GM21390 (cell line): ENCODE data around the gene DCP2.

Source experiments
- ATAC-seq: cut with Tn5 transposase; IDR thresholded peaks from one replicate; pipeline ENCODE4 v1.9.1; 2021; ENCODE audit not compliant: unreplicated experiment

DCP2 gene

GRCh38 chr5:113017881-113018635 is 41.5 kb downstream of the DCP2 start:
- no peak for ATAC-seq

GRCh38 chr5:113020461-113021273 is 44.1 kb downstream of the DCP2 start:
- no peak for ATAC-seq

DNA sequence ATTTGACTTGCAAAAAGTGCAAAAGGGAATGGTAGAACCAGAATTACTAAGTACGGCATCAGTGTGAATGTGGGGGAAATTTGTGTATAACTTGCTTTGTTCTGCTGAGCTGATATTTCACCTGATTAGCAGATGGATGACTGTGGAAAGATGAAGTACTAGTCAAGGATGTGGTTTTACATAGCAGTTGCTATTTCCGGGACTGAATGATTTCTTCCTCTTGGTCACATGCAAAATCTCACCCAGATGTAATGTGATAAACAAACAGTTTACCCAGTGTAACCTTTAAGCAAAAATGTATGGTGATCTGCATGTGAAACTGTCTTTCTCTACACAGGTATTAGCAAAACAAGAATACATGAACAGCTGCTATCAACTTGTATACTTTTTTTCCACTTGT is 46.1 kb downstream of the DCP2 start:
- peak; percentile 79 for ATAC-seq

DNA sequence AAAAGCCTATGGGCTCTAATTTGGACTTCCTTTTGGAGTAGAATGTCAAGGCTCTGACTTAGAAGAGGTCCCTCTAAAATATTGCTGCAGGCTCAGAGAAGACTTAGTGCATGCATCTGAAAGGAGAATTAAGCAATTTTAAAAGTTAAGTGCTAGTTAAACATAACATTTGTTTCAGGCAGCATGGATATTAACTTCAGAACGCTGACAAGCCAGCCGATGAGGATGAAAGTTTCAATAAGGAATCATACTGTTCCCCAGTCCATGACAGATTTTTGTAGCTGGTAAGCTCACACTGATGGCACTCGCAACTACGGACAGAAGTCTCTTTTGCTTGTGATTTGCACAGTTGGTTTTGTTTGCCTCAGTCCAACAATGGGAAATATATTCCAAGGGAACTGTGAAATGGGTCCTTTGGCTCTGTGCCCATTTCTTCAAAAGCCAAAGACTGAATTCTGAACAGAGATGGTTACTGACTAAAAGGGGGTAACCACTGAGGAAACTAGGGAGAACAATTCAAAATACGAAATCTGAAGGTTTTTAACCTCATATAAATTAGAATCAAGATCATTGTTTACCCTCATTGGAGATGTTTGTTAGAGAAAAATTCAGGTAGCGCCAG is 47.6 kb downstream of the DCP2 start:
- no peak for ATAC-seq

DNA sequence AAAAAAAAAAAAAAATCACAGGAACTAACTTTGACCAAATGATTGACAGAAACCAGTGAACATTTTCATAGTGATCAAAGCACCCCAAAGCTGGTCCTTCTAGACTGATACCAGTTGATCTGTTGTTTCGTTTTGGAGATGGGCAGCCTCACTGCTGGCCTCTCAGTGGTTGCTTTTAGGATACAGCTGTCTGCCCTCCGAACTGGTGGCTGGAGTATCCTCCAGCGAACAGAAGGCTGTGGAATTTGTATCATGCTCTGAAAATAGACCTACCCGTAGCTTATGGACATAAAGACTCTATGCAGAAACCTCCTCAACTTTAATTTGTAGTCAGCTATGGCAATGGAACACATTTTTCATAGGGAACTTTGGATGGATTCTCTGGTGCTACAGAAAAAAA is 49.0 kb downstream of the DCP2 start:
- ATAC-seq: no peak

GRCh38 chr5:113026211-113026610 is 49.6 kb downstream of the DCP2 start:
- ATAC-seq: no peak

- ATAC-seq: no peak
These were observed 50.4 kb downstream of the DCP2 start for GRCh38 chr5:113027015-113027414.

DNA sequence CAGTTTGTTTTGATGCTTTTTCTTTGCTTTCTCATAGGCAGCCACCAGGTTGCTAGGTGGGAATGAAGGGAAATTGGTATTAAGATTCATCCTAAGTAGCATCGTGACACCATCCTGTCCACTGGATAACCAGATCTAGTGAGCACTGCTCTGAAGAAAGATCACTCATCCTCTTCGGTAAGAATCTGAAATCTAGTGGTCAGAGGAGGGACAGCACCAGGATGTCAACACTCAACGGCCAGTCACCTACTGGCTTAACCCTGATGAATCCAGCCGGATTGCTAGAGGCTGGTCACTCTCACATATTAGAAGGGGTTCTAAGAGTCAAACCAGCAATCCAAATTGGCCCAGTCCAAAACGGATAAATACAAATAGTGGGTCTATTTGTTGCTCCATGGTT is 50.8 kb downstream of the DCP2 start:
- ATAC-seq: no peak

- no peak for ATAC-seq
These were observed 53.0 kb downstream of the DCP2 start for GRCh38 chr5:113029614-113030013.

DNA sequence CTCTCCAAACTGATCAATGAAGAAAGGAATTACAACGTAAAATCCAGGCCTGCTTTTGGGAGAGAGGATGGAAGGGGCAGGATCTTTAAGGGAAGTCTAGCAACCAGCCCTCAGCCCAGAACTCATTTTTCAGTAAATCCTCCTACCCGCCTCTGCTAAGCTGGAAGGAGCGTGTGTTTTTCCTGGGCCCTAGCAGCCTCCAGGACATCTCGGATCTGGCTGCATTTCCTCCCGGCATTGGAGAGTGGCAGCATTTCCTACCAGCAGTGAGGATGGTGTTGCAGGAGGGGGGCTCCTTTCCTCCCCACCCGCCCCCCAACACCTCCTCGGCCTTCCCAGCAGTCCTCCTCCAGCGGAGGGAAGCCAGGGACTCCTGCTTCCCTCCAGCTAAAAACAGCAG is 54.5 kb downstream of the DCP2 start:
- ATAC-seq: no peak

DNA sequence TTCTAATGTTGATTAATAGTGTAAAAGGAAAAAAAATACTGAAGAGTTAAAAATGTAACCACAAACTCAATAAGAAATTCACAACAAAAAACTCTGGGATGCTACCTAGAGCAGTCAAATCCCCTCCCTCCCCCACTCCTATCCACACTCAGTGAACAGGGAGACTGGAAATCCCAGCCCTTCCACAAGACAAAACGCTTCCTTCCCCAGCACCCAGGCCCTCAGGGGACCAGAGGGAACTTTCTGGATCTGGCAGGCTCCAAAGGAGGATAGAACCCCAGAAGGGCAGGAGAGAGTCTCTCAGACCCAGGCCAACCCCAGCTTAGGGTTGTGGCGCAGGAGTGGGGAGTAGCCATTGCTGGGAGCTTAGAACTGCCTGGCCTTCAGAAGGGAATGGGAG is 55.0 kb downstream of the DCP2 start:
- ATAC-seq: no peak

DNA sequence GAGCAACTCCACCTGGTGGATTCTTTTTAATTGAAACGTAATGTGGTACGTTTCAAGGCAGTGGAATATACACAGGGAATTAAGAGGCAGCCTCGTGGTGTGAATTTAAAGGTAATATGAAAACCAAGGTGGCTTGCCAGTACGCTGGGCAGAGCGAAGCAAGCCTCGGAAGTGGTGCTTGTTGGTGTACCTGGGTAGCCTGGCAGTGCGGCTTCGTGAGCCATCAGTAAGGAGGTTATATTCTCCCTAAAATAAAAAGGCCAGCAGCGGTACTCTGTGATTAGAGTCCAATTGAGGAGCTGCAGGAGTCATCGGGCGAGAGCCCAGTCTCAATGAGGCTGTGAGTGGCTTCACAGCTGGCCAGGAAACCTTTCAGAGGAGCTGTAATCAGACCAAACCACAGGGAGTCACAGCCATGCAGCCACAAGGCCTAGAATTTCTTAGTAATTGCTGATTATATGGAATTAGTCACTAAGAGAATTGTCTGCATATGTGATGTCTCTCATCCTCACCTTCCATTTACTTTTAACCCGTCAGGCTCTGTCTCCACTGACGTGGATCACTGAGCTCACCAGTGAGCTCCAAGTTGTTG is 57.7 kb downstream of the DCP2 start:
- ATAC-seq: no peak

- ATAC-seq: no peak
These were observed 58.5 kb downstream of the DCP2 start for GRCh38 chr5:113035096-113035495.

DNA sequence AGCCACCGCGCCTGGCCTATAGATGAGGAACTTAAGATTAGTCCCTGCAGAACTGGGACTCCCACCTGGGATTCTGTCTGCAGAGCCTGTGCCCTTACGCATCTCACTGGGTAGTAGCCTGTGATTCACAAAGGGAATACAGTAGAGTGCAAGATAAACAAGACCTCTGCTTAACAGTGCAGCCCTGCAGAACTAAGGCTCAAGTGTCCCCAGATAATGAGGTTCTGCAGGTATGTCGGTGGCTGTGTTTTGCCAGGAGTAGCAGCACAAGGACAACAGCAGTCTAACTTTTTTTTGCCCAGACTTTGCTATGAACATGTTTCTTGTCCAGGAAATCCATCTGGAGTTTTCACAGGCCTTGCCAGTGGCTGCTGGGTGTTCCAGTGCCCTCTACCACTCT is 59.7 kb downstream of the DCP2 start:
- ATAC-seq: no peak

GRCh38 chr5:113036826-113037225 is 60.2 kb downstream of the DCP2 start:
- no peak for ATAC-seq

GRCh38 chr5:113038136-113038535 is 61.5 kb downstream of the DCP2 start:
- ATAC-seq: no peak

GRCh38 chr5:113038714-113039113 is 62.1 kb downstream of the DCP2 start:
- ATAC-seq: no peak

DNA sequence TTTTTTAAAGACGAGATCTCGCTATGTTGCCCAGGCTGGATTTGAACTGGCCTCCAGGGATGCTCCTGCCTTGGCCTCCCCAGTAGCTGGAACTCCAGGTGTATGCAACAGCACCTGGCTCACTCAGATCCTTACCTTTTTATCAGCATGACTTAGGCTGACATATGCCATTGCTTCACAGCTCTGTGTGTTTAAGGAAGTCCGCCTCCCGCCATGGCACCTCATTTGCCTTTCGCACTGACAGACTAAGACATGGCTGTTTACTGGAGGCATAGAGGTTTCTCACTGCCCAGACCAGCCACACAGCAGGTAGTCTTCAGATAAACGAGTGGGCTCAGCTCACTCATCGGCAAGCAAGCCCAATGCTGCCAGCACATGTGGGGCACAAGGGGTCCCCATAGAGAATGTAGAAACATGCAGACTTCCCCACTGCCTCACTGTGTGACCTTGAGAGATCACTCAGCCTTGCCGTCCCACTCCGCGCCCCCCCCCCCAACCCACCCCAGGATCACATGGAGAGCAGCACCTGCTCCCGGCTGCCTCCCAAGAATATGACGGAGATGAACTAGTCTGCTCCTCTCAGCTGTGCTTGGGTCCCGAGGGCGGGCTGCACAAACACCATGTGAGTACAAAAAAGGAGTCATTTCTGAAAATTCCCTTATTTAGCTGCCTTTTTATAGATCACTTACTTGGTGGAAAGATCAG is 62.8 kb downstream of the DCP2 start:
- no peak for ATAC-seq

- no peak for ATAC-seq
These were observed 63.3 kb downstream of the DCP2 start for GRCh38 chr5:113039934-113040285.

DNA sequence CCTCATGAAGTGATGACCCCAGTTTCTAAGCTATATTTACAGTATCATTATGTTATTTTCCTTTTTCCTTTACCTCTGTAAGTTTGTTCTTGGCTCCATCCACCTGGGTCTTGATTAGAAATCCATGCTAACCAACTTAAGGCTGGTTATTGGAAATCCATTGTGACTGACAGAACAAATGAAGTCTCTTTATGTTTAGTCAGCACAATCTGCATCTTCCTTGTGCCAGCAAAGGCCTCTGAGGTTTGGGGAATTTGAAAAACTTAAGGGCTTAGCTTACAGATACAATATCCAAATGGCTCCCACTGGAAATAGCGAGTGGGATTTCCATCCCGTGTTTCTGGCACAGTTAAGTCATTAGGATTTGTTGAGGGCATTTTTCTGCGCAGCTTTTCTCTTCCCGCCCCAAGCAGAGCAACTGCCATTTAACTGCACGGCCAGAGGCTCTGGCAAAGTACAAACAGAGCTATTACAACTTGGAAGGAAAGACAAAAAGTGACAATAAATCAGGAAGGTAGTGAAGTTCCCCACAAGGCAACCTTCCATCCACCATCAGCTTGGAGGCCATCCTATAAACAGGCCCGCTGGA is 64.2 kb downstream of the DCP2 start:
- no peak for ATAC-seq
